Neutrophil (primary cell): ENCODE results near the gene LINC01488.

Experiments used
- H3K27ac ChIP-seq: fragments of 200-600 bp; sonication (generic); 2 replicates; pipeline ENCODE4 v1.5.1; 2016; ENCODE audit warnings: mild to moderate bottlenecking, moderate library complexity
- H3K27me3 ChIP-seq: fragments of 200-600 bp; sonication (generic); 2 replicates; pipeline ENCODE4 v1.6.0; 2016; ENCODE audit warnings: mild to moderate bottlenecking
- H3K36me3 ChIP-seq: fragments of 200-600 bp; sonication (generic); 2 replicates; pipeline ENCODE4 v1.5.1; 2017
- H3K4me1 ChIP-seq, 2 experiments: fragments of 200-600 bp in 1 of 2; sonication (generic) in 1 of 2; 1 replicate in 1 of 2; 2 replicates in 1 of 2; pipeline versions ENCODE4 v1.5.1 to v1.6.1; 2013 to 2016; ENCODE audit warnings: low read depth in 1 of 2, low read length in 1 of 2, mild to moderate bottlenecking in 1 of 2, moderate library complexity in 1 of 2; ENCODE audit not compliant: control insufficient read depth in 1 of 2, insufficient read depth in 1 of 2
- H3K4me3 ChIP-seq, 2 experiments: fragments of 200-600 bp in 1 of 2; sonication (generic) in 1 of 2; 1 replicate in 1 of 2; 2 replicates in 1 of 2; pipeline ENCODE4 v1.5.1; 2013 to 2016; ENCODE audit warnings: low read depth in 1 of 2, low read length in 1 of 2, mild to moderate bottlenecking in 1 of 2, moderate library complexity in 1 of 2
- H3K9me3 ChIP-seq: fragments of 200-600 bp; sonication (generic); 2 replicates; pipeline ENCODE4 v1.5.1; 2016
- CTCF ChIP-seq: fragments of 200-600 bp; sonication (generic); IDR thresholded peaks from 2 replicates; pipeline ENCODE4 v1.5.1; 2016; ENCODE audit warnings: antibody characterized with exemption

Gene LINC01488

GRCh38 chr11:69516526-69516925 lies 35.1 kb downstream of the LINC01488 start:
- Histone ChIP-seq H3K27ac (no peak overlapping the region), H3K36me3 (no peaks in the 10 kb centered on the region), H3K27me3 (no peaks in the 10 kb centered on the region), H3K9me3 (no peaks in the 10 kb centered on the region), H3K4me3 (no peak overlapping the region), H3K4me1 (no peaks in the 10 kb centered on the region)
- no peak for TF ChIP-seq CTCF

- H3K36me3 ChIP-seq = no peaks in the 10 kb centered on the region
These were observed 36.9 kb downstream of the LINC01488 start for GRCh38 chr11:69518081-69518950.

GRCh38 chr11:69520186-69520916 lies 38.9 kb downstream of the LINC01488 start:
- no peak overlapping the region for H3K4me3 ChIP-seq
- no peak overlapping the region for H3K27ac ChIP-seq
- TF ChIP-seq CTCF = no peak
- no peaks in the 10 kb centered on the region for H3K4me1 ChIP-seq
- no peaks in the 10 kb centered on the region for H3K36me3 ChIP-seq
- no peaks in the 10 kb centered on the region for H3K27me3 ChIP-seq
- no peaks in the 10 kb centered on the region for H3K9me3 ChIP-seq

More at GRCh38 chr11:69518081-69518950, 36.9 kb downstream of the LINC01488 start:
- no peaks in the 10 kb centered on the region for H3K27me3 ChIP-seq
- no peak overlapping the region for H3K4me3 ChIP-seq
- H3K9me3 ChIP-seq = no peaks in the 10 kb centered on the region
- TF ChIP-seq CTCF = no peak
- no peaks in the 10 kb centered on the region for H3K4me1 ChIP-seq
- H3K27ac ChIP-seq = no peak overlapping the region

GRCh38 chr11:69521457-69521856 lies 40.0 kb downstream of the LINC01488 start:
- Histone ChIP-seq H3K4me3 (no peak overlapping the region), H3K27me3 (no peaks in the 10 kb centered on the region), H3K9me3 (no peaks in the 10 kb centered on the region), H3K4me1 (no peaks in the 10 kb centered on the region), H3K27ac (no peak overlapping the region), H3K36me3 (no peaks in the 10 kb centered on the region)
- no peak for TF ChIP-seq CTCF

GRCh38 chr11:69523453-69523852 lies 42.0 kb downstream of the LINC01488 start:
- Histone ChIP-seq H3K36me3 (no peaks in the 10 kb centered on the region), H3K27ac (no peak overlapping the region), H3K4me3 (no peak overlapping the region), H3K27me3 (no peaks in the 10 kb centered on the region), H3K4me1 (no peaks in the 10 kb centered on the region), H3K9me3 (no peaks in the 10 kb centered on the region)
- no peak for TF ChIP-seq CTCF
